AG10803 (cell line): ENCODE data around the gene SYT12.
"Not testable (repeated sequence)": the region's sequence is repeated elsewhere in the genome, so short reads cannot be mapped to it uniquely, and the experiment has no call there.

ENCODE experiments used
- DNase-seq: peaks from one replicate; pipeline ENCODE4 v3.0.0; 2010; ENCODE audit warnings: low read depth
- H3K4me3 ChIP-seq: 2 replicates; pipeline ENCODE4 v1.5.1; 2011; ENCODE audit warnings: mild to moderate bottlenecking, low read length, control low read depth
- CTCF ChIP-seq: conservative IDR thresholded peaks from 2 replicates; pipeline ENCODE4 v1.5.1; 2011; ENCODE audit warnings: mild to moderate bottlenecking, low read length, control low read depth, inconsistent platforms

The SYT12 gene

GRCh38 chr11:67002297-67002913 lies 20.5 kb upstream of the SYT12 start:
- no peak for DNase-seq
- H3K4me3 ChIP-seq: no peak overlapping the region
- no peak for TF ChIP-seq CTCF

GRCh38 chr11:67002921-67003411 lies 20.0 kb upstream of the SYT12 start:
- TF ChIP-seq CTCF: no peak
- DNase-seq: no peak
- H3K4me3 ChIP-seq: no peak overlapping the region

GRCh38 chr11:67005200-67005599 lies 17.7 kb upstream of the SYT12 start:
- DNase-seq: not testable (repeated sequence)

GRCh38 chr11:67006029-67006884 lies 16.7 kb upstream of the SYT12 start:
- DNase-seq: no peak
- no peak overlapping the region for H3K4me3 ChIP-seq
- no peak for TF ChIP-seq CTCF

More at GRCh38 chr11:67005200-67005599, 17.7 kb upstream of the SYT12 start:
- H3K4me3 ChIP-seq: not testable (repeated sequence)

GRCh38 chr11:67007126-67007525 lies 15.8 kb upstream of the SYT12 start:
- H3K4me3 ChIP-seq: no peak overlapping the region
- no peak for TF ChIP-seq CTCF

GRCh38 chr11:67010296-67010905 lies 12.5 kb upstream of the SYT12 start:
- H3K4me3 ChIP-seq: no peak overlapping the region
- no peak for TF ChIP-seq CTCF
- DNase-seq: no peak

More at GRCh38 chr11:67007126-67007525, 15.8 kb upstream of the SYT12 start:
- DNase-seq: no peak

- no peak for DNase-seq
- H3K4me3 ChIP-seq: no peak overlapping the region
- no peak for TF ChIP-seq CTCF
Observed at GRCh38 chr11:67013511-67014045, 9.4 kb upstream of the SYT12 start.
